Measurements from ENCODE around the gene NTHL1.
"Not testable (repeated sequence)": the region's sequence is repeated elsewhere in the genome, so short reads cannot be mapped to it uniquely, and the experiment has no call there.

NTHL1 gene

DNA sequence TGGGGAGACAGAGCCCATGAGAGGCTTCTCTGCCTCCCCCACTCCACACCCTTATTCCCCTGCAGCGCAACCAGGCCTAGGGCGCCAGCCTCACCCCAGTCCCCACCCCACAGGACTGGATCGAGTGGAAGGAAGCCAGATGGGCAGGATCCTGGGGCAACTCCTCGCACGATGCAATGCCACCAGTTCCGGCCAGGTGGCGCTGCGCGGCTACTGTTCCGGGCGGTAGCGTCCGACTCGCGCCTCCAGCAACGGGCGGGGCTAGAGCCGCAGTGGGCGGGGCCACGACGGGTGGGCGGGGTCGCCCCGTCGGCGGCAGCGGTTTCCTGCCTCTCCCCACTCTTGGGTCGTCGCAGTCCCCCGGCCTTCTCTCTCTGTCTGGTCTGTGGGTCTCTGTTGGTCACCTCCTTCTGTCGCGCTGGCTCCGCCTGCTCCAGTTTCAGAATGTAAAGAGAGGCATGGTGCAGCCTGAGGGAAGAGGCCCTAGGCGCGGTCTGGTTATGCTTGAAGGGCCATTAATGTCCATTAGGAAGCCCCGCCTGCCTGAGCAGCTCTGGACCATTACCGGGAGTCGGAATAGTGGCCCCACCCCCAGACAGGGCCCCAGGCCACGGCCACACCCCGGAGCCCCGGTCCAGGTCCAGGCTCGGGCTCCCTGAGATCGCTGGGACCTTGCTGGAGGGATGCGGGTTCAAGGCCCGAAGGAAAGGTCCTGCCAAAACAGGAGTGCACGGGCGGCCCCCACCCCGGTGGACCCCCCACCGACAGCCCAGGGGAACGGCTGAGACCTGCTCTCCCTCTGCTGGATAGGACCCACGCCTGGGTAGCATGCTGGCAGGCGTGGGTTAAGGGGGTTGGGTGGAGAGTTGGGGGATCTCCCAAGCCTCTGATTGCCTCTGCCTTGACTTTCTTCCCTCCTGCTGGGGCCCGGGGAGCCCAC is 24.3 kb downstream of the NTHL1 start:
- H3K27me3 Mint-ChIP-seq: peaks cover 74% of the 10 kb centered on the region
- H3K4me3 Mint-ChIP-seq: peak overlapping the region; percentile 72
- peak overlapping the region; percentile 75 for H3K27ac Mint-ChIP-seq
- ATAC-seq: peak; percentile 88
- peaks cover 33% of the 10 kb centered on the region for H3K4me1 Mint-ChIP-seq
- no peaks in the 10 kb centered on the region for H3K36me3 Mint-ChIP-seq
- no peaks in the 10 kb centered on the region for H3K9me3 Mint-ChIP-seq

DNA sequence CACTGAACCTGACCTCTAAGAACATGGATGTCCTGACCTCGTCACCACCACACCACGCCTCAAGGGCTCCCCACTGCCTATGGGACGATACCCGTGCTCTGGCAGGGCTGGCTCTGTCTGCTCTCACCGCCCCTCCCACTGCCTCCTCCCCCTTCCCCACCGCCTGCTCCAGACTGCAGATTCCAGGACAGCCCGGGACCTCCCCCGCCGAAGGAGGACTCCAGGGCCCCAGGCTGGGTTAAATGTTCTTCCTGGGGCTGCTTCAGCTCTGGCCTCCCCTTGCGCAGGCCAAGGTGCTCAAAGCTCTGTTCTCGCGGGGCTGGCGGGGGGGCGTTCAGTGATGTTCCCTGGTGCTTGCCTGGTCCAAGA is 24.9 kb downstream of the NTHL1 start:
- H3K4me1 Mint-ChIP-seq: peaks cover 33% of the 10 kb centered on the region
- H3K36me3 Mint-ChIP-seq: no peaks in the 10 kb centered on the region
- peak overlapping the region; percentile 72 for H3K4me3 Mint-ChIP-seq
- H3K27me3 Mint-ChIP-seq: peaks cover 75% of the 10 kb centered on the region
- peak; percentile 39 for ATAC-seq
- H3K27ac Mint-ChIP-seq: peak overlapping the region; percentile 75
- H3K9me3 Mint-ChIP-seq: no peaks in the 10 kb centered on the region

DNA sequence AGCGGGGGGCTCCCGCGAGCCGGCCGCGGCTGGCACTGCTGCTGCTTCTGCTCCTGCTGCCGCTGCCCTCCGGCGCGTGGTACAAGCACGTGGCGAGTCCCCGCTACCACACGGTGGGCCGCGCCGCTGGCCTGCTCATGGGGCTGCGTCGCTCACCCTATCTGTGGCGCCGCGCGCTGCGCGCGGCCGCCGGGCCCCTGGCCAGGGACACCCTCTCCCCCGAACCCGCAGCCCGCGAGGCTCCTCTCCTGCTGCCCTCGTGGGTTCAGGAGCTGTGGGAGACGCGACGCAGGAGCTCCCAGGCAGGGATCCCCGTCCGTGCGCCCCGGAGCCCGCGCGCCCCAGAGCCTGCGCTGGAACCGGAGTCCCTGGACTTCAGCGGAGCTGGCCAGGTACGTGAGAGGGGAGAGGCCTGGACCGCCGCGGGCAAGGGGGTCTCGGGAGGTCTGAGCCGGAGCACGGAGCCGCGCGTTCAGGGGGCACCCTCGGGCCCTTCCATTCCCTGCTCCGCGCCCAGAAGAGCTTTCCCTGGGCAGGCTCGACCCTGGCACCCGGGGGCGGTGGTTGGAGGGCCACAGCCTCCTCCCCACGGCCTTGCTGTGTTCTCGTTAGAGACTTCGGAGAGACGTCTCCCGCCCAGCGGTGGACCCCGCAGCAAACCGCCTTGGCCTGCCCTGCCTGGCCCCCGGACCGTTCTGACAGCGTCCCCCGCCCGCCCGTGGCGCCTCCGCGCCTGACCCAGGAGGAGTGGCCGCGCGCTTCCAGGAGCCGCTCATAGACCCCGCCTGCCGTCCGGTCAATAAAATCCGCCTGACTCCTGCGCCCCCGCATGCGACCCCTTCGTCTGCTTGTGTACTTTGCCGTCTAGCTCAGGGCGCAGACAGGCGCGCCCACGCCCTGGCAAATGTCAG is 27.5 kb downstream of the NTHL1 start:
- no peak overlapping the region for H3K27ac Mint-ChIP-seq
- no peaks in the 10 kb centered on the region for H3K9me3 Mint-ChIP-seq
- H3K36me3 Mint-ChIP-seq: no peaks in the 10 kb centered on the region
- peaks cover 25% of the 10 kb centered on the region for H3K4me1 Mint-ChIP-seq
- H3K27me3 Mint-ChIP-seq: peaks cover 66% of the 10 kb centered on the region
- peak overlapping the region; percentile 58 for H3K4me3 Mint-ChIP-seq
- no peak for ATAC-seq

DNA sequence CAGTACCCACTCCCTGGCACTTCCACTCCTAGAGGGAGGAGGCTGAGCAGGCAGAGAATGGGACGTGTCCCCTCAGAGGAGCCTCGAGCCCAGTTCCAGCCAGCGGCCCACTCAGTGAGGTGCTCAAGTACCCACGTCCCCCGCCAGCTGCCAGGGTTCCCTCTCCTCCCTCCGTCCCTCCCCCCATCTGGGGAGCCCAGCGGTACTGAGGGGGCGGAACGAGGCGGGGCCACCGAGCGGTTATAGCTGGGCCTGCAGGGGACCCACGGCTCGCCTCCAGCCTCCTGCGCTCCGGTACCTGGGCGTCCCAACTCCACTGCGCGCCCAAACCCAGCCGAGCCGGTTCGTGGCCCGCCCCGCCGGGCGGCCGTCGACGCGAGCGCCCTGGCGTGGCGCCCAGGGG is 28.1 kb downstream of the NTHL1 start, which contains the start of gene NPW:
TSS of gene NPW (plus strand) at position 268 of the 403 bp plus-strand sequence.
- Mint-ChIP-seq H3K36me3 (no peaks in the 10 kb centered on the region), H3K9me3 (no peaks in the 10 kb centered on the region), H3K27me3 (peaks cover 60% of the 10 kb centered on the region), H3K4me1 (peaks cover 24% of the 10 kb centered on the region), H3K27ac (no peak within 1 kb of the TSS), H3K4me3 (peak within 1 kb of the TSS; percentile 58)
- no peak for ATAC-seq

DNA sequence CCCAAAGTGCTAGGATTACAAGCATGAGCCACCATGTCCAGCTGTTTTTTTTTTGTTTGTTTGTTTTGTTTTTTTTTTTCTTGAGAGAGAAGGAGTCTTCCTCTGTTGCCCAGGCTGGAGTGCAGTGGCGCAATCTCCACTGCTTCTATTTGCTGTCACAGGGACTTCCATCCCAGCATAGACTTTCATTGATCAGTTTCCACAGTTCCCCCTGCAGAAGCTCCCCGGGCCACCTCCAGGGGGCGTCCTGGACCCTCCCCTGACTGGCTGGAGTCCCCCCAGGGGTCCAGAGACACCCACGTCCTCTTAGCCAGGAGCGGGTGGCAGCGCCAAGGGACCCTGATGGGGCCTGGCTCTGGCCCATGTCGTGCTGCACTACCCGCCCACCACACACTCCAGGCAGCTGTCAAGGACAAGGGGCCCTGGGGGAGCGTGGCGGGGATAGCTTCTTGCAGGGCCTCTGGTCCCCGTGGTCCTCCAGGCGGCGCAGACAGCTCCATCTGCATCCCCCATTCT is 31.2 kb downstream of the NTHL1 start:
- Mint-ChIP-seq H3K4me1 (peaks cover 8% of the 10 kb centered on the region), H3K4me3 (no peak overlapping the region), H3K9me3 (no peaks in the 10 kb centered on the region), H3K36me3 (no peaks in the 10 kb centered on the region), H3K27me3 (peaks cover 33% of the 10 kb centered on the region), H3K27ac (no peak overlapping the region)
- no peak for ATAC-seq

DNA sequence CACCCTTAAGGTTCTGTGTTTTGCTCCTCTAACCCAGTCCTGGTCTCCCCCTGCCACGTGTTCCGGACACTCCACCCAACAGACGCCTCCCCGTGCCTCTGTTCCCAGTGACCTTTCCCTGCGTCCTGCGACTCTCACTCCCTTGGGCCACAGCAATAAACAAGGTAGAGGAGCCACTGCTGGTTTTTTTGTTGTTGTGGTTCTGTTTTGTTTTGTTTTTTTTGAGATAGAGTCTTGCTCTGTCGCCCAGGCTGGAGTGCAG is 31.8 kb downstream of the NTHL1 start:
- Mint-ChIP-seq H3K27me3 (peaks cover 27% of the 10 kb centered on the region), H3K4me1 (peaks cover 6% of the 10 kb centered on the region), H3K4me3 (no peak overlapping the region), H3K9me3 (no peaks in the 10 kb centered on the region), H3K27ac (no peak overlapping the region), H3K36me3 (no peaks in the 10 kb centered on the region)
- ATAC-seq: no peak

DNA sequence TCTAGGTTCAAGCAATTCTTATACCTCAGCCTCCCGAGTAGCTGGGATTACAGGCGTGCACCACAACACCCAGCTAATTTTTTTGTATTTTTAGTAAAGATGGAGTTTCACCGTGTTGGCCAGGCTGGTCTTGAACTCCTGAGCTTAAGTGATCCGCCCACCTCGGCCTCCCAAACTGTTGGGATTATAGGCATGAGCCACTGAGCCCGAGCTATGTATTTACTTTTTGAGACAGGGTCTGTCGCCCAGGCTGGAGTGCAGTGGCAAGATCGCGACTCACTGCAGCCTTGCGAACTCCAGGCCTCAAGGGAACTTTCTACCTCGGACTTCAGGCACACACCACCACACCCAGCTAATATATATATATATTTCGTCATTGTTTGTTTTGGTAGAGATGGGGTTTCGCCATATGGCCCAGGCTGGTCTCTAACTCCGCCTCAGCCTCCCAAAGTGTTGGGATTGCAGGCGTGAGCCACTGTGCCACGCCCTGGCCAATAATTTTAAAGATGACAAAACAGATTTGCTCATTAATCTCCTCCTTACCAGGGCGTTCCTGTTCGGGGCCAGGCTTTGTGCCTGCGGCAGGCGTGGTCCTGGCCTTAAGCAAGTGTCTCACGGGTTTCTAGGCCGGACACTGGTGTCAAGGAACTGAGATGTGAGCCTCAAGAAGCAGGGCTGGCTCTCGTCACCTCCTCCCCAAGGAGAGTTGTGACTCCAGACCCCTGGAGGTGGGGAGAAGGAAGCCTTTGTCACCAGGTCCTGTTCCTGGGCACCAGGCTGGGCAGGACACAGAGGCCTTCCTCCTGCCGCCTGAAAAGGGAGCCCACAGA is 32.3 kb downstream of the NTHL1 start:
- Mint-ChIP-seq H3K4me1 (peaks cover 3% of the 10 kb centered on the region), H3K27ac (no peak overlapping the region)

DNA sequence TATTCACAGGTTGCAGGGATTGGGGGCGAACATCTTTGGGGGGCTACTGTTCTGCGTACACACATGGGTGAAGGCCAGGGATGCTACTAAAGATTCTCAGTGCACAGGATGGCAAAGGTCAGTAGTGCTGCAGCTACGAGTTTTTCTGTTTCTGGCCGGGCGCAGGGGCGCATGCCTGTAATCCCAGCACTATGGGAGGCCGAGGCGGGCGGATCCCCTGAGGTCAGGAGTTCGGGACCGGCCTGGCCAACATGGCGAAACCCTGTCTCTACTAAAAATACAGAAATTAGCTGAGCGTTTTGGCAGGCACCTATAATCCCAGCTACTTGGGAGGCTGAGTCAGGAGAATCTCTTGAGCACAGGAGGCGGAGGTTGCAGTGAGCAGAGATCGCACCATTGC is 34.1 kb downstream of the NTHL1 start:
- peaks cover 10% of the 10 kb centered on the region for H3K27me3 Mint-ChIP-seq
- H3K9me3 Mint-ChIP-seq: no peaks in the 10 kb centered on the region
- no peak for ATAC-seq
- peaks cover 12% of the 10 kb centered on the region for H3K4me1 Mint-ChIP-seq
- no peak overlapping the region for H3K4me3 Mint-ChIP-seq
- H3K36me3 Mint-ChIP-seq: peaks cover 3% of the 10 kb centered on the region
- no peak overlapping the region for H3K27ac Mint-ChIP-seq

More for the DNA sequence above, 32.3 kb downstream of the NTHL1 start:
- no peak for ATAC-seq
- H3K27me3 Mint-ChIP-seq: peaks cover 21% of the 10 kb centered on the region
- H3K4me3 Mint-ChIP-seq: no peak overlapping the region
- no peaks in the 10 kb centered on the region for H3K9me3 Mint-ChIP-seq
- H3K36me3 Mint-ChIP-seq: no peaks in the 10 kb centered on the region

DNA sequence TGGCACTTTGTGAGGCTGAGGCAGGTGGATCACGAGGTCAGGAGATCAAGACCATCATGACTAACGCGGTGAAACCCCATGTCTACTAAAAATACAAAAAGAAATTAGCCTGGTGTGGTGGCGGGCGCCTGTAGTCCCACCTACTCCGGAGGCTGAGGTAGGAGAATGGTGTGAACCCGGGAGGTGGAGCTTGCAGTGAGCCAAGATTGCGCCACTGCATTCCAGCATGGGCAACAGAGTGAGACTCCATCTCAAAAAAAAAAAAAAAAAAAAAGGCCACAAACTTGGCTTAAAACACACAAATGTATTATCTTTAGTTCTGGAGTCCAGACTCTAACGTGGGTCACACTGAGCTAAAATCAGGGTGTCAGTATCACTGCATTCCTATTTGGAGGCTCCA is 35.9 kb downstream of the NTHL1 start:
- H3K27me3 Mint-ChIP-seq, H3K4me3 Mint-ChIP-seq, ATAC-seq, H3K9me3 Mint-ChIP-seq, H3K27ac Mint-ChIP-seq: not testable (repeated sequence)
- Mint-ChIP-seq H3K4me1 (peaks cover 30% of the 10 kb centered on the region), H3K36me3 (peaks cover 17% of the 10 kb centered on the region)

DNA sequence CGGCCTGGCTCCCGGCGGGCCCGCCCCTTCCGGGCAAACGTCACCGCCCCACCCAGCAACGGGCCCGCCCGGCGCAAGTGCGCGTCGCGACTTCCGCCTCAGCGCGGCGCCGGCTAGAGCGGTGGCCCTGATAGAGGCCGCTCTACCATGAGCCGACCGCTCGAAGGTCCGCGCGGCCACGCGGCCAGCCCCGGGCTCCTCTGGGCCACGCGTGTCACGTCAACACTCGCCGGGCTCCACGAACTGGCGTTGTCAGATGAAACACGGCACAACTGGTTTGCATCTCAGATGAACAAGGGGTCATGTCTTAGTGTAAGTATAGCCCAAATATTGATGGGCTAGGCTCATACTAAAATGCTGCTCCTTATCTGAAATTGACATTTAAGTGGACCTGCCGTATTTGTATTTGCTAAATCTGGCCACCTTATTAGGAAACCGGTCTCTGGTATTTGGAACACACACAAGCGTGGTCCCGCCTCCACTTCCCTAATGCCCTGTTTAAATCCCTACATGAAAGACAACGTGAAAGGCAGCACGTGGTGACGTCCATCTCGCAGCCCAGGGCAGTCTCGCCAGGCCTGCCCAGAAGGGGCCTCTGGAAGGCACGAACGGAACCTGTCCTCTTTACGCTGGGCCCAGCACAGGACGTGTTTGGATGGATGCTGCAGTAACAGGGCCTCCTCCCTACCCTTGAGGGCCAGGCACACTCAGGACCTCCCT is 37.7 kb downstream of the NTHL1 start, which contains the start of gene ZNF598:
TSS of gene ZNF598 (minus strand) at position 31 of the 720 bp plus-strand sequence.
- H3K4me1 Mint-ChIP-seq: peaks cover 48% of the 10 kb centered on the region
- H3K27ac Mint-ChIP-seq: peak within 1 kb of the TSS; percentile 93
- ATAC-seq: peak; percentile 98
- no peaks in the 10 kb centered on the region for H3K27me3 Mint-ChIP-seq
- peak within 1 kb of the TSS; percentile 90 for H3K4me3 Mint-ChIP-seq
- H3K36me3 Mint-ChIP-seq: peaks cover 32% of the 10 kb centered on the region
- H3K9me3 Mint-ChIP-seq: no peaks in the 10 kb centered on the region

DNA sequence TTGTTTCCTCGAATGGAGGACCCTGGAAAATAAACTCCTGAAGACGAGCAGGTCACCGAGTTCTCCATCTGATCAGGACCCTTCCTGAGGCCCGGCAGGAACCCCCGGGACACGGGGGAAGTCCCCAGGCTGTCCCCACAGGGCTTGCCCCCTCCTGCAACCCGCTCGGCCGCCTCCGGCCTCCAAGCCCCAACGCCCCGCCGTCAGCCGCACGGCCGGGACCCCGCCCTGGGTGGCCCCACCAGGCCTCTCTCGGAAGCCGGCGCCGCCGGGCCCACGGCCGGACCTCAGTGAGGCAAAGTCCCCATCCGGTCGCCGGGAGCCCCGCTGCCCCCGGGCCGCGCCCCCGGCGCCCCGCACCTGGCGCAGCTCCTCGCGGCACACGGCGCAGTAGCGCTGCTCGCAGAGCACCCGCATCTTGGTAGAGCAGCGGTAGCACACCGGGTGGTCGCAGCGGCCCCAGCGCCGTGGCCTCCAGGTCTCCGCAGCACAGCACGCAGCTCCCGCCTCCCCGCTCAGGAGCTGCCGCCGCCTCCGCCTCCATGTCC is 38.4 kb downstream of the NTHL1 start:
- peaks cover 55% of the 10 kb centered on the region for H3K4me1 Mint-ChIP-seq
- H3K27ac Mint-ChIP-seq: peak overlapping the region; percentile 93
- H3K4me3 Mint-ChIP-seq: peak overlapping the region; percentile 83
- ATAC-seq: peak; percentile 54
- peaks cover 35% of the 10 kb centered on the region for H3K36me3 Mint-ChIP-seq
- no peaks in the 10 kb centered on the region for H3K9me3 Mint-ChIP-seq
- no peaks in the 10 kb centered on the region for H3K27me3 Mint-ChIP-seq

DNA sequence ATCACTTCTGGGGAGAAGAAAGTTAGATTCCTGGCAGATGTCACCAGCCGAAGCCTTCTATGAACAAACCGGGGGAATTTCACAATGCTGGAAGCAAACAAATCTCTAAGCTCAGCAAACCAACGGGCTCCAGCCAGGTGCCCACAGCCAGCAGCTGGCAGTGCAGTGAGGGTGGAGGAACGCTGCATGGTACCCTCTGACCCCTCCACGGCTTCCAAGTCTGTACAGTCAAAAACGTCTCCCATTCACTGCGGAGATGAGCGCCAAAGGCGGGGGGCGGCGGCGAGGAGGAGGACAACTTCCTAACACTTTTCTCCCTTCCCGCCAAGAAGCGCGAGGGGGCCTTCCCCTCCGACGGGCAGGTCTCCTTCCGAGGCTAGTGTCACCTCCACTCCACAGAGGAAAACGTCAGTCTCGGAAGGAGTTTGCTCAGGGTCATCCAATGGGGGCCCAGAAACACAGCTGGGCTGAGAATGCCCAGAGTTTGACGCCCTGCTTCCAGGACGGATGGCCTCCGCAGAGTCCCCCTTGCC is 38.9 kb downstream of the NTHL1 start:
- H3K9me3 Mint-ChIP-seq: no peaks in the 10 kb centered on the region
- H3K27ac Mint-ChIP-seq: peak overlapping the region; percentile 61
- no peak for ATAC-seq
- H3K36me3 Mint-ChIP-seq: peaks cover 35% of the 10 kb centered on the region
- peak overlapping the region; percentile 83 for H3K4me3 Mint-ChIP-seq
- H3K4me1 Mint-ChIP-seq: peaks cover 60% of the 10 kb centered on the region
- no peaks in the 10 kb centered on the region for H3K27me3 Mint-ChIP-seq

DNA sequence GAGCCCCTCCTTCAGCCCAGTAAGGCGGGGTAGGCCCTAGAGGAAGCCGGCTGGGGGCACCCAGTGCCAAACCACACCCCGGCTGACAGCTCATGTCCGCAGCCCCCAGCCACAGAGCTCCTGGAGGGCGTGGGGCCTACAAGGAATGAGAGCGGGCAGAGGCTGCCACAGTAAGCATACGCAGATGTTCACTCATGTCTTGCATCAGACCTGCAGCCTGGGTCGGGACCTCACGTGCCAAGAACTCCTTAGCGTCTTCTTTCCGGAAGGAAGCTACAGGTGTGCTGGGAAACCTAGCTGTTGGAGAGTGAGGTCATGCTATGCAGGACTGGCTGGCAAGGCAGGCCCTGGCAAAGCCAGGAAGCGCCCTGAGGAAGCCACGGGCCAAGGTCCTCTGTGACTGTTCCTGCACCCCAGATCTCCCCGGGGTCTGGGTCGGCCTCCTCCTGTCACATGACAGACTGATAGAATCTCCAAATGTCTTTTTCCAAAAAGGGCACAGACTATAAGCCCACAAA is 39.6 kb downstream of the NTHL1 start:
- no peak for ATAC-seq
- Mint-ChIP-seq H3K4me1 (peaks cover 60% of the 10 kb centered on the region), H3K27ac (peak overlapping the region; percentile 61), H3K27me3 (no peaks in the 10 kb centered on the region), H3K36me3 (peaks cover 35% of the 10 kb centered on the region), H3K9me3 (no peaks in the 10 kb centered on the region), H3K4me3 (peak overlapping the region; percentile 83)

All from stimulated activated memory B cell treated with anti-CD40 and anti-IgM and Interleukin-4, amounts not matched to agents 10 μg/mL and 1 μg/mL and 100 μg/mL, for 72 hours (primary cell).